Ramos (cell line): ENCODE results near the gene MED23.

Experiments
- in situ Hi-C: fragments of 300-500 bp; cut with MboI; formaldehyde crosslinking; loops from one replicate; pipeline ENCODE4 v1.14.3; 2022; ENCODE audit warnings: low sequenced_read_pairs; ENCODE audit not compliant: unreplicated experiment

MED23 gene

DNA sequence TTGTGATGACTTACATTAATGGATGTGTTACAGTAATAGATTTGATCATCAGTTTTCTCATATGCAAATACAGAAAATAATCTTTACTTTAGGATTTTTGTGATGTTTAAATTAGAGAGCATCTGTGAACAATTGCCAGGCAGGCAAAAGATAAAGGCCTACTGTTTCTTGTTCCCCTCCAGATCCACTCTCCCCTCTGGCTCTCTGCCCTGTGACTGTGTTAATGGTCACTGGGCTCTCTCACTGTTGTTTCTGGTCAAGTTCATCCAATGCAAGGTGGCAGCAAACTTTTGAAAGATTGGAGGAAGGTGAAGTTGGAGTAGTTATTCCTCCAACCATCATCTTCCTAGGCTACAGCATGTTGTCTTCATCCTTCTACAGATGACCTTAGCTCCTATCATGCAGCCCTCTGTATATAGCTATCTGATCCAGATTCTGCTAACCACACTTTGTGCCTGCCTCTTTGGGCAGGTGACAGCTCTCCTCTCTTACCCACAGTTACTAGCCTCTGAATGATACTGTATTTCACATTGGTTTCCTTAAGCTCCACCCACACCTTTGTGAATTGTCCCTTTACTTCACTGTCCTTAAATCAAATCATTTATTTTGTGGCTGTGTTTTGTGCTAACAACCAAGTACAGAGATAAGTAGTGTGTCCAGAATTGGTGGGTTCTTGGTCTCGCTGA, 103.9 kb downstream of the MED23 start:
- in situ Hi-C loops = no loop called here
